Liver (tissue), 3 donors: ENCODE results near the gene SLC35G2.

Experiments
- MAX ChIP-seq: IDR thresholded peaks from 2 replicates; pipeline ENCODE4 v1.6.1; 2016; ENCODE audit warnings: antibody characterized with exemption
- RXRA ChIP-seq, 2 donors: IDR thresholded peaks; 2 replicates each; pipeline ENCODE4 v1.6.1; 2017 to 2018; ENCODE audit warnings: antibody characterized with exemption in 2 of 2, mild to moderate bottlenecking in 1 of 2
- TAF1 ChIP-seq: conservative IDR thresholded peaks from 2 replicates; pipeline ENCODE4 v1.6.1; 2016; ENCODE audit warnings: antibody characterized with exemption, mild to moderate bottlenecking
- YY1 ChIP-seq: IDR thresholded peaks from 2 replicates; pipeline ENCODE4 v1.6.1; 2016; ENCODE audit warnings: antibody characterized with exemption, mild to moderate bottlenecking
- TF ChIP-seq, protein P1 (sequence below): fragments of 150-350 bp; IDR thresholded peaks from 2 replicates; pipeline ENCODE4 v1.5.1; 2017; ENCODE audit warnings: improper control_type of control experiment, low read depth, low read length; ENCODE audit not compliant: missing input control
- TF ChIP-seq, protein P2 (sequence below): IDR thresholded peaks from 2 replicates; pipeline ENCODE4 v1.6.1; 2016; ENCODE audit warnings: antibody characterized with exemption, mild to moderate bottlenecking
- donor health status: healthy.
- donor health status: healthy.

GRCh38 chr3:136883967-136884720 is 65.2 kb downstream of the SLC35G2 start:
- TF ChIP-seq, protein P1, sequence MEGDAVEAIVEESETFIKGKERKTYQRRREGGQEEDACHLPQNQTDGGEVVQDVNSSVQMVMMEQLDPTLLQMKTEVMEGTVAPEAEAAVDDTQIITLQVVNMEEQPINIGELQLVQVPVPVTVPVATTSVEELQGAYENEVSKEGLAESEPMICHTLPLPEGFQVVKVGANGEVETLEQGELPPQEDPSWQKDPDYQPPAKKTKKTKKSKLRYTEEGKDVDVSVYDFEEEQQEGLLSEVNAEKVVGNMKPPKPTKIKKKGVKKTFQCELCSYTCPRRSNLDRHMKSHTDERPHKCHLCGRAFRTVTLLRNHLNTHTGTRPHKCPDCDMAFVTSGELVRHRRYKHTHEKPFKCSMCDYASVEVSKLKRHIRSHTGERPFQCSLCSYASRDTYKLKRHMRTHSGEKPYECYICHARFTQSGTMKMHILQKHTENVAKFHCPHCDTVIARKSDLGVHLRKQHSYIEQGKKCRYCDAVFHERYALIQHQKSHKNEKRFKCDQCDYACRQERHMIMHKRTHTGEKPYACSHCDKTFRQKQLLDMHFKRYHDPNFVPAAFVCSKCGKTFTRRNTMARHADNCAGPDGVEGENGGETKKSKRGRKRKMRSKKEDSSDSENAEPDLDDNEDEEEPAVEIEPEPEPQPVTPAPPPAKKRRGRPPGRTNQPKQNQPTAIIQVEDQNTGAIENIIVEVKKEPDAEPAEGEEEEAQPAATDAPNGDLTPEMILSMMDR, result no peak
- TF ChIP-seq MAX, result no peak
- no peak for TF ChIP-seq RXRA (IDR thresholded peaks at IDR 0.05)
- TF ChIP-seq TAF1, result no peak
- no peak for TF ChIP-seq YY1
- TF ChIP-seq, protein P2, sequence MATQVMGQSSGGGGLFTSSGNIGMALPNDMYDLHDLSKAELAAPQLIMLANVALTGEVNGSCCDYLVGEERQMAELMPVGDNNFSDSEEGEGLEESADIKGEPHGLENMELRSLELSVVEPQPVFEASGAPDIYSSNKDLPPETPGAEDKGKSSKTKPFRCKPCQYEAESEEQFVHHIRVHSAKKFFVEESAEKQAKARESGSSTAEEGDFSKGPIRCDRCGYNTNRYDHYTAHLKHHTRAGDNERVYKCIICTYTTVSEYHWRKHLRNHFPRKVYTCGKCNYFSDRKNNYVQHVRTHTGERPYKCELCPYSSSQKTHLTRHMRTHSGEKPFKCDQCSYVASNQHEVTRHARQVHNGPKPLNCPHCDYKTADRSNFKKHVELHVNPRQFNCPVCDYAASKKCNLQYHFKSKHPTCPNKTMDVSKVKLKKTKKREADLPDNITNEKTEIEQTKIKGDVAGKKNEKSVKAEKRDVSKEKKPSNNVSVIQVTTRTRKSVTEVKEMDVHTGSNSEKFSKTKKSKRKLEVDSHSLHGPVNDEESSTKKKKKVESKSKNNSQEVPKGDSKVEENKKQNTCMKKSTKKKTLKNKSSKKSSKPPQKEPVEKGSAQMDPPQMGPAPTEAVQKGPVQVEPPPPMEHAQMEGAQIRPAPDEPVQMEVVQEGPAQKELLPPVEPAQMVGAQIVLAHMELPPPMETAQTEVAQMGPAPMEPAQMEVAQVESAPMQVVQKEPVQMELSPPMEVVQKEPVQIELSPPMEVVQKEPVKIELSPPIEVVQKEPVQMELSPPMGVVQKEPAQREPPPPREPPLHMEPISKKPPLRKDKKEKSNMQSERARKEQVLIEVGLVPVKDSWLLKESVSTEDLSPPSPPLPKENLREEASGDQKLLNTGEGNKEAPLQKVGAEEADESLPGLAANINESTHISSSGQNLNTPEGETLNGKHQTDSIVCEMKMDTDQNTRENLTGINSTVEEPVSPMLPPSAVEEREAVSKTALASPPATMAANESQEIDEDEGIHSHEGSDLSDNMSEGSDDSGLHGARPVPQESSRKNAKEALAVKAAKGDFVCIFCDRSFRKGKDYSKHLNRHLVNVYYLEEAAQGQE, result no peak
